Ovary (tissue), 9 donors: ENCODE results near the gene CFLAR. TPM values are rescaled to one million over a fixed set of nuclear protein-coding genes. Genes with fewer than 3 reads are reported as not detected.
"Not testable (repeated sequence)": the region's sequence is repeated elsewhere in the genome, so short reads cannot be mapped to it uniquely, and the experiment has no call there.

Source experiments
- DNase-seq, 5 donors: peaks; one replicate each; pipeline ENCODE4 v3.0.0-alpha.2; 2019 to 2020
- H3K27ac ChIP-seq, 2 donors: fragments of 200-600 bp; one replicate each; pipeline versions ENCODE4 v1.5.1 to v1.8.0; 2019 to 2022
- H3K27me3 ChIP-seq: fragments of 200-600 bp; one replicate; pipeline ENCODE4 v1.8.0; 2022
- H3K36me3 ChIP-seq: fragments of 200-600 bp; sonication (generic); one replicate; pipeline ENCODE4 v1.5.1; 2019
- H3K4me1 ChIP-seq: one replicate; pipeline ENCODE4 v1.8.1; 2013; ENCODE audit warnings: mild to moderate bottlenecking, moderate library complexity; ENCODE audit not compliant: insufficient read depth
- H3K4me3 ChIP-seq: fragments of 200-600 bp; sonication (generic); one replicate; pipeline ENCODE4 v1.5.1; 2017
- H3K9me3 ChIP-seq, 2 donors: fragments of 200-600 bp in 1 of 2; sonication (generic) in 1 of 2; one replicate each; pipeline versions ENCODE4 v1.5.1 to v1.8.1; 2013 to 2019; ENCODE audit warnings: mild to moderate bottlenecking in 1 of 2, moderate library complexity in 1 of 2
- EP300 ChIP-seq: sonication (generic); formaldehyde crosslinking; IDR thresholded peaks from one replicate; pipeline ENCODE4 v1.6.1; 2017; ENCODE audit warnings: antibody characterized with exemption
- POLR2A ChIP-seq: fragments of 450-650 bp; IDR thresholded peaks from one replicate; pipeline ENCODE4 v1.6.1; 2017; ENCODE audit warnings: antibody characterized with exemption, mild to moderate bottlenecking, moderate library complexity
- WGBS, 3 donors: extraction: QIAGEN DNeasy Blood & Tissue Kit in 1 of 3; methylation state at CpG; one replicate each; pipeline versions ENCODE4 v1.1.5 to v1.1.7; 2013 to 2017; 5-methylcytosine and 5-hydroxymethylcytosine counted together
- intact Hi-C, 4 donors: fragments of 100-400 bp; cut with DNase I; formaldehyde crosslinking; loops; one replicate each; pipeline versions ENCODE4 v1.11.0 to v1.15.1; 2022 to 2023
- polyA plus RNA-seq, 2 donors: library from polyadenylated mRNA; stranded (reverse); fragments of 200-250 nt in 1 of 2; fragments of 350-450 nt in 1 of 2; fragmentation: Illumina TruSeq in 1 of 2; extraction: RNeasy Lipid Tissue Mini Kit (QIAGEN cat#74804) in 1 of 2; gene quantifications; one replicate each; pipeline ENCODE4 v1.2.3, GENCODE V29; 2013 to 2014
- total RNA-seq, 7 donors: library from RNA; depleted of rRNA in 2 of 7; stranded (reverse); fragments of >200 nt in 2 of 7; fragmentation: NEBNext Ultra II Directional in 3 of 7; extraction: Animal tissue kit (Norgen Biotek cat#: 25700) in 3 of 7; gene quantifications; one replicate each; pipeline versions ENCODE4 v1.1.0 to v1.2.4, GENCODE V29; 2016 to 2023
- TF ChIP-seq, protein P1 (sequence below), 3 donors: fragments of 450-650 bp in 2 of 3; fragments of 200-600 bp in 1 of 3; IDR thresholded peaks; one replicate each; pipeline versions ENCODE4 v1.5.1 to v1.8.0; 2016 to 2022; ENCODE audit warnings: antibody characterized with exemption in 3 of 3, mild to moderate bottlenecking in 1 of 3
- donor health status: DM: no; HTN: no; CAD: no; lungs with moderate emphysema.
- donor health status: DM: no; HTN: no; CAD: no.
- donor health status: Bipolar disorder and iron deficiency.
- donor health status: DM: yes; HTN: yes; CAD: no.
- donor health status: DM: no; HTN: no; CAD: no.
- donor health status: DM: yes; HTN: yes; CAD: no.

Gene CFLAR
- total and polyA plus RNA-seq, 9 donors, result 26.7 to 111 (median 67.9) TPM

GRCh38 chr2:201139836-201140604, 24.1 kb downstream of the CFLAR start:
- no peaks in the 10 kb centered on the region for H3K4me1 ChIP-seq
- 68 to 74% (median 71%) methylated on average over 34 of the region's 34 CpGs for WGBS, 3 donors
- intact Hi-C loops, result no loop called here
- H3K27ac ChIP-seq, result no peak overlapping the region
- DNase-seq, result no peak
- H3K36me3 ChIP-seq, result no peaks in the 10 kb centered on the region
- TF ChIP-seq POLR2A (no peak), EP300 (no peak)
- TF ChIP-seq, protein P1, sequence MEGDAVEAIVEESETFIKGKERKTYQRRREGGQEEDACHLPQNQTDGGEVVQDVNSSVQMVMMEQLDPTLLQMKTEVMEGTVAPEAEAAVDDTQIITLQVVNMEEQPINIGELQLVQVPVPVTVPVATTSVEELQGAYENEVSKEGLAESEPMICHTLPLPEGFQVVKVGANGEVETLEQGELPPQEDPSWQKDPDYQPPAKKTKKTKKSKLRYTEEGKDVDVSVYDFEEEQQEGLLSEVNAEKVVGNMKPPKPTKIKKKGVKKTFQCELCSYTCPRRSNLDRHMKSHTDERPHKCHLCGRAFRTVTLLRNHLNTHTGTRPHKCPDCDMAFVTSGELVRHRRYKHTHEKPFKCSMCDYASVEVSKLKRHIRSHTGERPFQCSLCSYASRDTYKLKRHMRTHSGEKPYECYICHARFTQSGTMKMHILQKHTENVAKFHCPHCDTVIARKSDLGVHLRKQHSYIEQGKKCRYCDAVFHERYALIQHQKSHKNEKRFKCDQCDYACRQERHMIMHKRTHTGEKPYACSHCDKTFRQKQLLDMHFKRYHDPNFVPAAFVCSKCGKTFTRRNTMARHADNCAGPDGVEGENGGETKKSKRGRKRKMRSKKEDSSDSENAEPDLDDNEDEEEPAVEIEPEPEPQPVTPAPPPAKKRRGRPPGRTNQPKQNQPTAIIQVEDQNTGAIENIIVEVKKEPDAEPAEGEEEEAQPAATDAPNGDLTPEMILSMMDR (IDR thresholded peaks at IDR 0.05), result no peak
- no peaks in the 10 kb centered on the region for H3K9me3 ChIP-seq
- no peaks in the 10 kb centered on the region for H3K27me3 ChIP-seq
- no peak overlapping the region for H3K4me3 ChIP-seq

DNA sequence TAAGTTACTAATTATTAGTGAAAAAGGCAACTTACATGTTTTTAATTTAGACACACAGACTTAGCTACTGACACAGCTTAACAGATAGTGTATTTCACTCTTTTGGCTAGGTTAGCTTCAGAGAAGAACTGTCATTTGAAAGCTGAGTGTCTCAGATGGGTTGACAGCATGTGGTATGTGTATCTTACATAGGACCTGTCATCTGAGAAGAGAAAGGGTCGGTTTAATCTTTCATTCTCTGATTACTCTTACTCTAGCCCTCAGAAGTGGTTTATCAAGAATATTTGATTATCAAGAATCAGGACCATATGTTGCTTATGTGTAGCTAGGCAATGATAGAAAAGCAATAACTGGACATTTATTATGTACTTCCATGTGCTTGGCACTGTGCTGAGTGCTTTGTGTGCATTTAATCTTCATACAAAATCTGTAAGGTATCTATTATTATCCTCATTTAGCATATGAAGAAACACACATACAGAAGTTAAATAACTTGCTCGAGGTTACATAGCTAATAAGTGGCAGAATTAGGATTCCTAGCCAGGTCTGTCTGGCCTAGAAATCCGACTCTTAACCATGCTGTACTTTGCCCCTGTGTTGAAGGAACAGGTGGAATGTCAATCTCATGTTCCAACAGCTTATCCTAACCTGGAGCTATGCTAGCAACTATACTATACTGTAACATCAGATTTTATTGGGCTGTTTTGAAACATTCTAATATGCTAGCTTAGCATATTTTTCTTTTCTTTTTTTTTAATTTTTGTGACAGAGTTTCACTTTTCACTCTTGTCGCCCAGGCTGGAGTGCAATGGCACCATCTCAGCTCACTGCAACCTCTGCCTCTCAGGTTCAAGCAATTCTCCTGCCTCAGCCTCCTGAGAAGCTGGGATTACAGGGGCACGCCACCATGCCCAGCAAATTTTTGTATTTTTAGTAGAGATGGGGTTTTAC, 28.4 kb downstream of the CFLAR start:
- intact Hi-C loops, result no loop called here
- no peak overlapping the region for H3K27ac ChIP-seq
- TF ChIP-seq POLR2A (no peak), EP300 (no peak)
- TF ChIP-seq, protein P1 (IDR thresholded peaks at IDR 0.05), result no peak
- no peaks in the 10 kb centered on the region for H3K27me3 ChIP-seq
- H3K36me3 ChIP-seq, result no peaks in the 10 kb centered on the region
- H3K9me3 ChIP-seq, result no peaks in the 10 kb centered on the region
- WGBS, 3 donors, result 90% methylated on average over 5 of the region's 5 CpGs
- no peak overlapping the region for H3K4me3 ChIP-seq
- DNase-seq, result no peak
- no peaks in the 10 kb centered on the region for H3K4me1 ChIP-seq

- no peaks in the 10 kb centered on the region for H3K36me3 ChIP-seq
- no peaks in the 10 kb centered on the region for H3K9me3 ChIP-seq
- no peak overlapping the region for H3K27ac ChIP-seq
- H3K27me3 ChIP-seq, result no peaks in the 10 kb centered on the region
- 89 to 95% (median 94%) methylated on average over 1 of the region's 1 CpG for WGBS, 3 donors
- DNase-seq, result no peak
- peaks cover 2% of the 10 kb centered on the region for H3K4me1 ChIP-seq
- intact Hi-C loops, result no loop called here
- no peak overlapping the region for H3K4me3 ChIP-seq
- TF ChIP-seq POLR2A, result no peak
- TF ChIP-seq EP300, result no peak
- TF ChIP-seq, protein P1 (IDR thresholded peaks at IDR 0.05), result no peak
These were observed 32.5 kb downstream of the CFLAR start for GRCh38 chr2:201148434-201148990.

DNA sequence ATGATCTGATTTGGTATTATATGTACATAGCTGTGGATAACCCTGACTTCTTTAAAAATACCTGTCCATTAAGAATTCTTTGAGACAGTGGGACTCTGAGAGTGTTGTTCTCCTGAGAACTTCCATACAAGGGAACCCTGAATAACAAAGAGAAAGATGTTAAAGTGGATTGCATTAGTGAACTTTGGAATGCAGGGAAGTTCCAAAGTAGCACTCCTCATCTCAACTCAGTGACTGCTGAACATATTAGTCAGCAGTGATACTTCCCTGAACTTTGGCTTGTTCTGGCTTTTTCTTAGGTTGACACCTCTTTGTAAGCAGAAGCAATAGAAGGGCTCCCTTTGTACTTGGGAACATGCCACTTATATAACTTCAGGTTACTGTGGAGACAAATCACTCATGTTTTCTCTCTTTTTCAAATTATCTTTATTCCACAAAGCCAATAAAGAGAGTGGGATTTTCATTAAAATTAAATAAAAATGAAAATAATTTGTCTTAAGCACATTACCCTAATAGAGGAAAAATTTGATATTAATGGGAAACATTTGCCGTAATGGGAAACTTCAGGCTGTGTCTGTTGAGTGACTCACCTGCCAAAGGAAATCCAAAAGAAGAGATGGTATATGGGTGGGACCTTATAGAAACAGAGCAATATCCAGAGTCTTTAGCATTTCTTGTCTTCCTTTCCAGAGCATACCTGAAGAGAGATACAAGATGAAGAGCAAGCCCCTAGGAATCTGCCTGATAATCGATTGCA, 33.3 kb downstream of the CFLAR start:
- intact Hi-C loops, result no loop called here
- Histone ChIP-seq H3K36me3 (no peaks in the 10 kb centered on the region), H3K27ac (no peak overlapping the region), H3K27me3 (no peaks in the 10 kb centered on the region), H3K4me3 (no peak overlapping the region), H3K9me3 (no peaks in the 10 kb centered on the region), H3K4me1 (peaks cover 2% of the 10 kb centered on the region)
- no peak for DNase-seq
- no peak for TF ChIP-seq POLR2A
- TF ChIP-seq, protein P1 (IDR thresholded peaks at IDR 0.05), result no peak
- no peak for TF ChIP-seq EP300
- 94 to 98% (median 97%) methylated on average over 2 of the region's 2 CpGs for WGBS, 3 donors

DNA sequence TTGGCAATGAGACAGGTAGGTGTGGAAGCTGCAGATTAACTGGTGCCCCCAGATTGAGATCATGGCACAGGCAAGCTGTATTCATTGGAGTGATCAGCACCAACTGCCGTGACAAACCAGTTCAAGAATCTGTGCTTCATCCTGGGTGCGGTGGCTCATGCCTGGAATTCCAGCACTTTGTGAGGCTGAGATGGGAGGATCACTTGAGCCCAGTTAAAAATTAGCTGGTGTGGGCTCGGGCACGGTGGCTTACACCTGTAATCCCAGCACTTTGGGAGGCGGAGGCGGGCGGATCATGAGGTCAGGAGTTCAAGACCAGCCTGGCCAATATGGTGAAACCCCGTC, 33.8 kb downstream of the CFLAR start:
- H3K4me1 ChIP-seq, H3K4me3 ChIP-seq, H3K9me3 ChIP-seq, DNase-seq, H3K27me3 ChIP-seq, H3K27ac ChIP-seq, intact Hi-C loops, H3K36me3 ChIP-seq: not testable (repeated sequence)
- 91 to 96% (median 95%) methylated on average over 8 of the region's 8 CpGs for WGBS, 3 donors
